ENCODE measurements around the gene PRKCZ. TPM values are rescaled to one million over a fixed set of nuclear protein-coding genes. Genes with fewer than 3 reads are reported as not detected.

Gene PRKCZ
- total and polyA plus RNA-seq, 2 of the 4 experiments (the other 2 are of a cell fraction) = 2.0 to 3.5 TPM

GRCh38 chr1:2183937-2184334 lies 133.7 kb downstream of the PRKCZ start:
- Histone ChIP-seq H2BK20ac (ENCODE audit: low read depth, low read length) (no peak overlapping the region), H3K18ac (ENCODE audit: low read depth, low read length) (no peak overlapping the region), H3K9ac (ENCODE audit: low read depth, low read length) (no peak overlapping the region), H2AK5ac (ENCODE audit: low read depth, low read length) (no peak overlapping the region), H3K4me3 (ENCODE audit: insufficient read depth, low read depth, low read length) (no peak overlapping the region), H2BK120ac (ENCODE audit: low read depth, low read length) (no peak overlapping the region), H4K20me1 (ENCODE audit: insufficient read depth, low read length) (no peaks in the 10 kb centered on the region), H2AFZ (replicated peaks; ENCODE audit: low read length, poor library complexity) (no peak overlapping the region), H3K23ac (ENCODE audit: low read depth, low read length) (no peak overlapping the region), H3K14ac (replicated peaks; ENCODE audit: low read depth, low read length) (no peak overlapping the region), H4K5ac (ENCODE audit: low read depth, low read length) (no peak overlapping the region), H2AK9ac (replicated peaks; ENCODE audit: low read depth, low read length, poor library complexity) (no peak overlapping the region), H3K4me2 (ENCODE audit: low read depth, low read length) (no peak overlapping the region), H3K27ac (ENCODE audit: insufficient read depth, low read length) (no peak overlapping the region), H3K9me3 (ENCODE audit: control insufficient read depth, insufficient read depth, low read length) (no peaks in the 10 kb centered on the region), H3K4ac (ENCODE audit: low read depth, low read length) (no peak overlapping the region), H4K8ac (ENCODE audit: low read depth in 2 of 2, low read length in 2 of 2) (no peak overlapping the region), H3K9me1 (ENCODE audit: insufficient read depth, low read length) (no peaks in the 10 kb centered on the region), H2BK5ac (ENCODE audit: low read depth, low read length, poor library complexity, severe bottlenecking) (no peak overlapping the region), H3K36me3 (ENCODE audit: control insufficient read depth, insufficient read depth, low read length) (peaks cover 9% of the 10 kb centered on the region; the same call in 1 of the 2 replicates), H3K27me3 (ENCODE audit: control insufficient read depth, insufficient read depth, low read length) (no peaks in the 10 kb centered on the region), H3K79me1 (ENCODE audit: low read depth in 1 of 2, low read length in 2 of 2) (peaks cover 4 to 10% of the 10 kb centered on the region in 2 experiments; a peak in 3 of 4 replicates), H3K56ac (ENCODE audit: extremely low read depth, insufficient read depth, low read length) (no peak overlapping the region), H3K4me1 (ENCODE audit: control insufficient read depth, insufficient read depth, low read length) (no peaks in the 10 kb centered on the region), H4K91ac (ENCODE audit: insufficient read depth, low read depth, low read length) (no peak overlapping the region), H2BK15ac (ENCODE audit: low read depth, low read length) (no peak overlapping the region)
- dilution Hi-C loops (cut with HindIII; ENCODE audit: low sequenced_read_pairs, unreplicated experiment) (no loop called here), in situ Hi-C loops (cut with MboI; ENCODE audit: low sequenced_read_pairs) (loop anchor here (25.0 kb wide), 1 partner anchor 353 kb away; the partner anchor contains the start of genes HES5 and PANK4), intact Hi-C loops (cut with micrococcal nuclease) (no loop called here)
- ChIA-PET CTCF (no interaction called here), POLR2A (ENCODE audit: unreplicated experiment) (no interaction called here)
- BruUV-seq (replicated peaks) = no TSS peak
- 100% methylated on average over 8 of the region's 15 CpGs; no CpG with 5 or more reads in 1 of the 2 experiments for WGBS, 2 experiments (ENCODE audit: extremely low coverage in 2 of 2, insufficient read length in 1 of 2)
- TF ChIP-seq USF2 (IDR thresholded peaks at IDR 0.05; ENCODE audit: low read depth, low read length) (no peak), CEBPB (IDR thresholded peaks at IDR 0.05; ENCODE audit: low read depth, low read length) (no peak), MAFK (IDR thresholded peaks at IDR 0.05; ENCODE audit: low read depth, low read length) (no peak), BHLHE40 (IDR thresholded peaks at IDR 0.05; ENCODE audit: low read depth, low read length) (no peak), CHD1 (IDR thresholded peaks at IDR 0.05; ENCODE audit: low read depth, low read length) (no peak), CTCF (conservative IDR thresholded peaks at IDR 0.05; ENCODE audit: low read depth, low read length) (no peak), POLR2A (IDR thresholded peaks at IDR 0.05; ENCODE audit: low read depth, low read length) (no peak), MAZ (IDR thresholded peaks at IDR 0.05; ENCODE audit: borderline replicate concordance, low read depth, low read length) (no peak), RAD21 (IDR thresholded peaks at IDR 0.05; ENCODE audit: low read length) (no peak), NFE2L2 (IDR thresholded peaks at IDR 0.05; ENCODE audit: low read depth, low read length) (no peak), ELK1 (IDR thresholded peaks at IDR 0.05; ENCODE audit: borderline replicate concordance, low read depth, low read length) (no peak), RCOR1 (IDR thresholded peaks at IDR 0.05; ENCODE audit: insufficient replicate concordance, low read length) (no peak), MXI1 (IDR thresholded peaks at IDR 0.05; ENCODE audit: borderline replicate concordance, low read depth, low read length) (no peak), RFX5 (IDR thresholded peaks at IDR 0.05; ENCODE audit: low read depth, low read length) (no peak)
- DNase-seq (no peak), ATAC-seq (ENCODE audit: low read depth) (no peak)
